SH-SY5Y (cell line): Measurements from ENCODE around the gene MSRB2.

Source experiments
- GATA2 ChIP-seq: IDR thresholded peaks from 2 replicates; pipeline ENCODE4 v1.6.1; 2011; ENCODE audit warnings: mild to moderate bottlenecking, low read depth, low read length
- GATA3 ChIP-seq: IDR thresholded peaks from 2 replicates; pipeline ENCODE4 v1.6.1; 2011; ENCODE audit warnings: low read depth, mild to moderate bottlenecking, low read length, moderate library complexity

DNA sequence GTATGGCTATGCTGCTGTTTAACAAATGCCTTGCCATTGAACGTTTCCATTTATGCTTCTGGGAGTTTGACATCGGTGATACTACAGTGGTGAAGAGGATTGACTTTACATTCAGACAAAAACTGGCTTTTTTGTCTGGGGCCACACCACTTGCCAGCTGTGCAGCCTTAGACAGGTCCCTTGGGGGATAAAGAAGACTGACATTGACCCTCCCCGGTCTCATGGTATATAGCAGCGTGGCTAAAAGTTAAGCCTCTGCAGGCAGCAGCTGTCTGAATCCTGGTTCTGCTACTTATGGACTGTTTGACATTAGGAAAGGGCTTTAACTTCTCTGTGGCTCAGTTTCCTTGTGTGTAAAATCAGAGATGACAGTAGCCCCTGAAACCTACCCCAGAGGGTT is 54.7 kb downstream of the MSRB2 start:
- TF ChIP-seq GATA3 = no peak
- TF ChIP-seq GATA2 = no peak
